ENCODE data around the gene STUM. TPM values are rescaled to one million over a fixed set of nuclear protein-coding genes. Genes with fewer than 3 reads are reported as not detected.

STUM gene
- total and polyA plus RNA-seq, 2 experiments from 2014 or later: 0.23 to 1.3 TPM

DNA sequence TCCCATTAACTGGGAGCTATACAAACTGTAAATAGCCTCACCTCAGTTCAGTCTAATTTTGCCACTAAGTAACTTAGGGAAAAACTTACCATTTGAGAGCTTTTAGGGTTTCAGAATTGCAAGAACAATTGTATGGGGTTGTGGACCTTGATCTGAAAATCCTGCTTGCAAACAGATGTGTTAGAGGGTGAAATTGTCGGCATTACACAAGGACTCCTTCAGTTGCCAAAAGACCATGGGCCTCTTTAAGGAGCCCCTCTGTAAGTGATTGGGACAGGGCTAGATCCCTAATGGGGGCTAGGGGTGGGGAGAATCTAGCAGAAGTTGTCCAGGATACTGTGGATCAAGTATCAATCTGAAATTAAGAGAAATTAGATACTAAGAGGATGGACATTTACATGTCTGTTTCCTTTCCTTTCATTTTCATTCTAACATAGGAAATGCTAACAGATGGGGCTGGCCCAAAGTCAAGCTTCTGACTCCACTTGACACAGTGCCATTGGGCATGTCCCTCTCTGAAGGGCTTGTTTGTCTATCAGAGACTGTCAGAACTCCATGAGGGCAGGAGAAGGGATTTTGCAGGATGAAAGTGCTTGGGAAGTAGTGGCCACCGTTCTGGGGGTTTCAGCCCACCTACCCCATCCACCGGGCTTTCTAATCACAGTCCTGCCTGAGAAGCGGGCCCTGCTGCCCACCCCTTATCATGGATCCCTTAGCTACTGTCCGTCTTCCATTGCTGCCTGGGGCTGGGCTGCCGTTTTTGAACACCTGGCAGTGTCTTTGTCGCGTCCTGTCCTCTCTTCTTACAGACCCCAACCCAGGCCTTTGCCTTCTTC, 54.7 kb downstream of the STUM start:
- Histone ChIP-seq H3K36me3 (ENCODE audit: insufficient read depth) (no peaks in the 10 kb centered on the region), H3F3A (replicated peaks; ENCODE audit: low read depth) (no peaks in the 10 kb centered on the region), H2AFZ (no peak overlapping the region), H3K4me1 (ENCODE audit: insufficient read depth) (peaks cover 21% of the 10 kb centered on the region; the same call in 1 of the 2 replicates), H3K9me2 (ENCODE audit: insufficient read depth) (no peaks in the 10 kb centered on the region), H4K20me1 (replicated peaks; ENCODE audit: insufficient read depth) (no peaks in the 10 kb centered on the region), H3K4me3 (no peak overlapping the region), H3K27me3 (ENCODE audit: insufficient read depth) (no peaks in the 10 kb centered on the region), H3K4me2 (no peak overlapping the region), H3K27ac (ENCODE audit: low read depth) (no peak overlapping the region), H3K79me2 (replicated peaks; ENCODE audit: insufficient read depth) (no peaks in the 10 kb centered on the region)
- TF ChIP-seq, protein P1, sequence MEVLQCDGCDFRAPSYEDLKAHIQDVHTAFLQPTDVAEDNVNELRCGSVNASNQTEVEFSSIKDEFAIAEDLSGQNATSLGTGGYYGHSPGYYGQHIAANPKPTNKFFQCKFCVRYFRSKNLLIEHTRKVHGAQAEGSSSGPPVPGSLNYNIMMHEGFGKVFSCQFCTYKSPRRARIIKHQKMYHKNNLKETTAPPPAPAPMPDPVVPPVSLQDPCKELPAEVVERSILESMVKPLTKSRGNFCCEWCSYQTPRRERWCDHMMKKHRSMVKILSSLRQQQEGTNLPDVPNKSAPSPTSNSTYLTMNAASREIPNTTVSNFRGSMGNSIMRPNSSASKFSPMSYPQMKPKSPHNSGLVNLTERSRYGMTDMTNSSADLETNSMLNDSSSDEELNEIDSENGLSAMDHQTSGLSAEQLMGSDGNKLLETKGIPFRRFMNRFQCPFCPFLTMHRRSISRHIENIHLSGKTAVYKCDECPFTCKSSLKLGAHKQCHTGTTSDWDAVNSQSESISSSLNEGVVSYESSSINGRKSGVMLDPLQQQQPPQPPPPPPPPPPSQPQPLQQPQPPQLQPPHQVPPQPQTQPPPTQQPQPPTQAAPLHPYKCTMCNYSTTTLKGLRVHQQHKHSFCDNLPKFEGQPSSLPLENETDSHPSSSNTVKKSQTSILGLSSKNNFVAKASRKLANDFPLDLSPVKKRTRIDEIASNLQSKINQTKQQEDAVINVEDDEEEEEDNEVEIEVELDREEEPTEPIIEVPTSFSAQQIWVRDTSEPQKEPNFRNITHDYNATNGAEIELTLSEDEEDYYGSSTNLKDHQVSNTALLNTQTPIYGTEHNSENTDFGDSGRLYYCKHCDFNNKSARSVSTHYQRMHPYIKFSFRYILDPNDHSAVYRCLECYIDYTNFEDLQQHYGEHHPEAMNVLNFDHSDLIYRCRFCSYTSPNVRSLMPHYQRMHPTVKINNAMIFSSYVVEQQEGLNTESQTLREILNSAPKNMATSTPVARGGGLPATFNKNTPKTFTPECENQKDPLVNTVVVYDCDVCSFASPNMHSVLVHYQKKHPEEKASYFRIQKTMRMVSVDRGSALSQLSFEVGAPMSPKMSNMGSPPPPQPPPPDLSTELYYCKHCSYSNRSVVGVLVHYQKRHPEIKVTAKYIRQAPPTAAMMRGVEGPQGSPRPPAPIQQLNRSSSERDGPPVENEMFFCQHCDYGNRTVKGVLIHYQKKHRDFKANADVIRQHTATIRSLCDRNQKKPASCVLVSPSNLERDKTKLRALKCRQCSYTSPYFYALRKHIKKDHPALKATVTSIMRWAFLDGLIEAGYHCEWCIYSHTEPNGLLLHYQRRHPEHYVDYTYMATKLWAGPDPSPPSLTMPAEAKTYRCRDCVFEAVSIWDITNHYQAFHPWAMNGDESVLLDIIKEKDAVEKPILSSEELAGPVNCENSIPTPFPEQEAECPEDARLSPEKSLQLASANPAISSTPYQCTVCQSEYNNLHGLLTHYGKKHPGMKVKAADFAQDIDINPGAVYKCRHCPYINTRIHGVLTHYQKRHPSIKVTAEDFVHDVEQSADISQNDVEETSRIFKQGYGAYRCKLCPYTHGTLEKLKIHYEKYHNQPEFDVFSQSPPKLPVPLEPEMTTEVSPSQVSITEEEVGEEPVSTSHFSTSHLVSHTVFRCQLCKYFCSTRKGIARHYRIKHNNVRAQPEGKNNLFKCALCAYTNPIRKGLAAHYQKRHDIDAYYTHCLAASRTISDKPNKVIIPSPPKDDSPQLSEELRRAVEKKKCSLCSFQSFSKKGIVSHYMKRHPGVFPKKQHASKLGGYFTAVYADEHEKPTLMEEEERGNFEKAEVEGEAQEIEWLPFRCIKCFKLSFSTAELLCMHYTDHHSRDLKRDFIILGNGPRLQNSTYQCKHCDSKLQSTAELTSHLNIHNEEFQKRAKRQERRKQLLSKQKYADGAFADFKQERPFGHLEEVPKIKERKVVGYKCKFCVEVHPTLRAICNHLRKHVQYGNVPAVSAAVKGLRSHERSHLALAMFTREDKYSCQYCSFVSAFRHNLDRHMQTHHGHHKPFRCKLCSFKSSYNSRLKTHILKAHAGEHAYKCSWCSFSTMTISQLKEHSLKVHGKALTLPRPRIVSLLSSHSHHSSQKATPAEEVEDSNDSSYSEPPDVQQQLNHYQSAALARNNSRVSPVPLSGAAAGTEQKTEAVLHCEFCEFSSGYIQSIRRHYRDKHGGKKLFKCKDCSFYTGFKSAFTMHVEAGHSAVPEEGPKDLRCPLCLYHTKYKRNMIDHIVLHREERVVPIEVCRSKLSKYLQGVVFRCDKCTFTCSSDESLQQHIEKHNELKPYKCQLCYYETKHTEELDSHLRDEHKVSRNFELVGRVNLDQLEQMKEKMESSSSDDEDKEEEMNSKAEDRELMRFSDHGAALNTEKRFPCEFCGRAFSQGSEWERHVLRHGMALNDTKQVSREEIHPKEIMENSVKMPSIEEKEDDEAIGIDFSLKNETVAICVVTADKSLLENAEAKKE (CRISPR knock-in tag; IDR thresholded peaks at IDR 0.05): no peak
- TF ChIP-seq, protein P2, sequence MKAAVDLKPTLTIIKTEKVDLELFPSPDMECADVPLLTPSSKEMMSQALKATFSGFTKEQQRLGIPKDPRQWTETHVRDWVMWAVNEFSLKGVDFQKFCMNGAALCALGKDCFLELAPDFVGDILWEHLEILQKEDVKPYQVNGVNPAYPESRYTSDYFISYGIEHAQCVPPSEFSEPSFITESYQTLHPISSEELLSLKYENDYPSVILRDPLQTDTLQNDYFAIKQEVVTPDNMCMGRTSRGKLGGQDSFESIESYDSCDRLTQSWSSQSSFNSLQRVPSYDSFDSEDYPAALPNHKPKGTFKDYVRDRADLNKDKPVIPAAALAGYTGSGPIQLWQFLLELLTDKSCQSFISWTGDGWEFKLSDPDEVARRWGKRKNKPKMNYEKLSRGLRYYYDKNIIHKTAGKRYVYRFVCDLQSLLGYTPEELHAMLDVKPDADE (IDR thresholded peaks at IDR 0.05): no peak
- no peak for TF ChIP-seq ZNF331 (CRISPR knock-in tag; IDR thresholded peaks at IDR 0.05; ENCODE audit: low read depth)
- TF ChIP-seq STAT1 (IDR thresholded peaks at IDR 0.05; ENCODE audit: unreplicated experiment): no peak
- no peak for TF ChIP-seq CREB1 (CRISPR knock-in tag; IDR thresholded peaks at IDR 0.05; ENCODE audit: low read depth)
- TF ChIP-seq, protein P3, sequence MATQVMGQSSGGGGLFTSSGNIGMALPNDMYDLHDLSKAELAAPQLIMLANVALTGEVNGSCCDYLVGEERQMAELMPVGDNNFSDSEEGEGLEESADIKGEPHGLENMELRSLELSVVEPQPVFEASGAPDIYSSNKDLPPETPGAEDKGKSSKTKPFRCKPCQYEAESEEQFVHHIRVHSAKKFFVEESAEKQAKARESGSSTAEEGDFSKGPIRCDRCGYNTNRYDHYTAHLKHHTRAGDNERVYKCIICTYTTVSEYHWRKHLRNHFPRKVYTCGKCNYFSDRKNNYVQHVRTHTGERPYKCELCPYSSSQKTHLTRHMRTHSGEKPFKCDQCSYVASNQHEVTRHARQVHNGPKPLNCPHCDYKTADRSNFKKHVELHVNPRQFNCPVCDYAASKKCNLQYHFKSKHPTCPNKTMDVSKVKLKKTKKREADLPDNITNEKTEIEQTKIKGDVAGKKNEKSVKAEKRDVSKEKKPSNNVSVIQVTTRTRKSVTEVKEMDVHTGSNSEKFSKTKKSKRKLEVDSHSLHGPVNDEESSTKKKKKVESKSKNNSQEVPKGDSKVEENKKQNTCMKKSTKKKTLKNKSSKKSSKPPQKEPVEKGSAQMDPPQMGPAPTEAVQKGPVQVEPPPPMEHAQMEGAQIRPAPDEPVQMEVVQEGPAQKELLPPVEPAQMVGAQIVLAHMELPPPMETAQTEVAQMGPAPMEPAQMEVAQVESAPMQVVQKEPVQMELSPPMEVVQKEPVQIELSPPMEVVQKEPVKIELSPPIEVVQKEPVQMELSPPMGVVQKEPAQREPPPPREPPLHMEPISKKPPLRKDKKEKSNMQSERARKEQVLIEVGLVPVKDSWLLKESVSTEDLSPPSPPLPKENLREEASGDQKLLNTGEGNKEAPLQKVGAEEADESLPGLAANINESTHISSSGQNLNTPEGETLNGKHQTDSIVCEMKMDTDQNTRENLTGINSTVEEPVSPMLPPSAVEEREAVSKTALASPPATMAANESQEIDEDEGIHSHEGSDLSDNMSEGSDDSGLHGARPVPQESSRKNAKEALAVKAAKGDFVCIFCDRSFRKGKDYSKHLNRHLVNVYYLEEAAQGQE (IDR thresholded peaks at IDR 0.05; ENCODE audit: unreplicated experiment): no peak
- TF ChIP-seq EZH2 (IDR thresholded peaks at IDR 0.05; ENCODE audit: low read depth, unreplicated experiment): no peak
- no peak for TF ChIP-seq POLR2AphosphoS5 (IDR thresholded peaks at IDR 0.05; ENCODE audit: low read depth)
- TF ChIP-seq, protein P4, sequence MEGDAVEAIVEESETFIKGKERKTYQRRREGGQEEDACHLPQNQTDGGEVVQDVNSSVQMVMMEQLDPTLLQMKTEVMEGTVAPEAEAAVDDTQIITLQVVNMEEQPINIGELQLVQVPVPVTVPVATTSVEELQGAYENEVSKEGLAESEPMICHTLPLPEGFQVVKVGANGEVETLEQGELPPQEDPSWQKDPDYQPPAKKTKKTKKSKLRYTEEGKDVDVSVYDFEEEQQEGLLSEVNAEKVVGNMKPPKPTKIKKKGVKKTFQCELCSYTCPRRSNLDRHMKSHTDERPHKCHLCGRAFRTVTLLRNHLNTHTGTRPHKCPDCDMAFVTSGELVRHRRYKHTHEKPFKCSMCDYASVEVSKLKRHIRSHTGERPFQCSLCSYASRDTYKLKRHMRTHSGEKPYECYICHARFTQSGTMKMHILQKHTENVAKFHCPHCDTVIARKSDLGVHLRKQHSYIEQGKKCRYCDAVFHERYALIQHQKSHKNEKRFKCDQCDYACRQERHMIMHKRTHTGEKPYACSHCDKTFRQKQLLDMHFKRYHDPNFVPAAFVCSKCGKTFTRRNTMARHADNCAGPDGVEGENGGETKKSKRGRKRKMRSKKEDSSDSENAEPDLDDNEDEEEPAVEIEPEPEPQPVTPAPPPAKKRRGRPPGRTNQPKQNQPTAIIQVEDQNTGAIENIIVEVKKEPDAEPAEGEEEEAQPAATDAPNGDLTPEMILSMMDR (conservative IDR thresholded peaks at IDR 0.05; ENCODE audit: low read depth in 2 of 2): no peak
- TF ChIP-seq JUNB (IDR thresholded peaks at IDR 0.05; ENCODE audit: unreplicated experiment): no peak
- TF ChIP-seq ZNF114 (CRISPR knock-in tag; IDR thresholded peaks at IDR 0.05): no peak
- TF ChIP-seq EZH2phosphoT487 (IDR thresholded peaks at IDR 0.05; ENCODE audit: unreplicated experiment): no peak
- TF ChIP-seq NANOG (IDR thresholded peaks at IDR 0.05; ENCODE audit: borderline replicate concordance): no peak
- Mint-ChIP-seq H3K9me3 (no peaks in the 10 kb centered on the region), H3K27ac (no peak overlapping the region), H3K27me3 (ENCODE audit: insufficient read depth, low read depth, poor library complexity) (peaks cover 8% of the 10 kb centered on the region), H3K36me3 (ENCODE audit: low read depth) (no peaks in the 10 kb centered on the region), H3K4me3 (no peak overlapping the region), H3K4me1 (peaks cover 35% of the 10 kb centered on the region)
- no peak for ATAC-seq
- DNase-seq (ENCODE audit: low spot score): no peak
